ENCODE results near the gene LGALS9B.
"Not testable (repeated sequence)": the region's sequence is repeated elsewhere in the genome, so short reads cannot be mapped to it uniquely, and the experiment has no call there.

LGALS9B gene

DNA sequence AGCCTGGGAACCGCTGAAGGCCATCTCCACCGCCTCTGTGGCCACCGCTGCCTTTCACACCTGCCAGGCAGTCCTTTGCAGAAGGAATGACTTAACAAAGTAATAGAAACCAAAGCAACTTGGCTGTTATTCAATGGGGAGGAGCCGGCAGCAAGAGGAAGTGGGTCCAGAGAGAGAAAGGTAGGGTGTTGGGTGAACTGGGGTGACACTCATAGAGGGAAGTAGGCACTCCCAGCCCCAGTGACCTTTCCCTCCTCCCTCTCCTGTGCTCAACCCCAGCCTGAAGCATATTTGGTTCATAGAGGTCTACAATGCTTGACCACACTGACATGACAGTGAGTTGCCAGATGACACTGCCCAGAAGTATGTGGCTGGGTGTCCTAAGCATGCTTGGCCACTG, at the start of gene LGALS9B:
Gene LGALS9B (minus strand): TSS at position 93 of the 400 bp plus-strand sequence. CDS start 69 bp downstream, at position 24.
- H3K4me3 ChIP-seq; DNase-seq (ENCODE audit: low spot score); H3K27ac ChIP-seq: not testable (repeated sequence)

DNA sequence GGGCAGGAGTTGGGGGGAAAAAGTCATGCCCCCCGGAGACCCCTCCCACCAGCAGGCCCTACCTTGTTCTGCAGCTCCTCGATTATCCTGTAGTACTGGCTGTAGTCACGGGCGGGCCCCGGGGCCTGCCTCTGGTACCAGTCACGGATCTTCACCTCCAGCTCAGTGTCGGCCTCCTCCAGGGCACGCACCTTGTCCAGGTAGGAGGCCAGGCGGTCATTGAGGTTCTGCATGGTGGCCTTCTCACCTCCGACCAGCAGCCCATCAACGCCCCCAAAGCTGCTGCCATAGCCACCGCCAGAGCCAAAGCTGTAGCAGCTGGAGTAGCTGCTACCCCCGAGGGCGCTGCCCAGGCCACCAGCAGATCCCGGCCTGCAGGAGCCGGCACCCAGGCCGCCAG, 49.6 kb upstream of the LGALS9B start:
- H3K27ac ChIP-seq; H3K4me3 ChIP-seq; DNase-seq (ENCODE audit: low spot score): not testable (repeated sequence)

DNA sequence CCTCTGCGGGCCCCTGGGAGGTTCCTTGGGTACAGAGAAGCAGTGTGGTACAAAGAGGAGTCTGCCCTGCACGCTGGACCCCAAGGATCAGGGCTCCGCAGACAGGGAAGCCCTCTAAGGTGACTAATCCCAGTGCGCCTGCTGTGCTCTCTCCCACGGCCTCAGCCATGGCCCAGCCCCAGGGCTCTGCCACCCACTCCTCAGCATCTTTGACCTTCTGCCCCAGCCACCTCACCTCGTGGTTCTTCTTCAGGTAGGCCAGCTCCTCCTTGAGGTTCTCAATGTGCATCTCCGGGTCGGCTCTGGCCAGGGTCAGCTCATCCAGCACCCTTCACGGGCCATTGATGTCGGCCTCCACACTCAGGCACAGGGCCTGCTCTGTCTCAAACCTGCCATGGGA, 47.8 kb upstream of the LGALS9B start:
- DNase-seq (ENCODE audit: low spot score); H3K4me3 ChIP-seq; H3K27ac ChIP-seq: not testable (repeated sequence)

DNA sequence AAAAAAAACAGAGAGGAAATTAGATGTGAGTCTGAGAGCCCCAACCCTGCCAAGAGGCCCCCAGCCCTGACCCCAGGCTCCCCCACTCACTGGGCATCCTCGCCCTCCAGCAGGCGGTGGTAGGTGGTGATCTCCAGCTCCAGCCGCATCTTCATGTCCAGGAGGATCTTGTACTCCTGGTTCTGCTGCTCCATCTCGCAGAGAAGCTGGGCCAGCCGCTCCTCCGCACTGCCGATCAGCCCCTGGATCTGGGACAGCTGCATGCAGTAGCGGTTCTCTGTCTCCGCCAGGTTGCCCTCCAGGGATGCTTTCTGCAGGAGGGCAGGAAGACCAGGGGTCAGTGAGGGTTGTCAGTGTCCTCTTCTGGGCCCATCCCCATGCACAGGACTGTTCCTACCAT, 46.2 kb upstream of the LGALS9B start:
- DNase-seq (ENCODE audit: low spot score) = not testable (repeated sequence)

DNA sequence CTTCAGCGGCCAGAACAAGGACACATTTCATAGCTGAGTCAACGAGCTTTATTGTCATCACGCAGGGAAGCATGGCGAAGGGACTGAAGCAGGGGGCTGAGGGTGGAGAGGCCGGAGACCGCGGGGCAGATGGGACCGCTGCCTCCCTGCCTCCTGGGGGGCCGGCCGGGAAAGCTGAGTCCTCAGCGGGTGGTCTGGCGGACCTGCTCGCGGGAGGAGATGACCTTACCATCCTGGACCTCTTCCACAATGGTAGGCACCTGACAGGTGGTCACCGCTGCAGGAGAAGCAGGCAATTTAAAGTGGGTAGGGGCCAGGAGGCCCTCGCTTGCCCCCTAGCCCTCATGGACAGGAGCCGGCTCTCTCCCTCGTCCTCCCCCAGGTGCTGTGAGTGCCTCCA, 45.0 kb upstream of the LGALS9B start:
- H3K27ac ChIP-seq; H3K4me3 ChIP-seq; DNase-seq (ENCODE audit: low spot score): not testable (repeated sequence)

More for the DNA sequence above, 46.2 kb upstream of the LGALS9B start:
- H3K4me3 ChIP-seq, H3K27ac ChIP-seq: not testable (repeated sequence)

- DNase-seq (ENCODE audit: low spot score); H3K4me3 ChIP-seq: not testable (repeated sequence)
Observed at GRCh38 chr17:20511778-20512177, 44.4 kb upstream of the LGALS9B start.

DNA sequence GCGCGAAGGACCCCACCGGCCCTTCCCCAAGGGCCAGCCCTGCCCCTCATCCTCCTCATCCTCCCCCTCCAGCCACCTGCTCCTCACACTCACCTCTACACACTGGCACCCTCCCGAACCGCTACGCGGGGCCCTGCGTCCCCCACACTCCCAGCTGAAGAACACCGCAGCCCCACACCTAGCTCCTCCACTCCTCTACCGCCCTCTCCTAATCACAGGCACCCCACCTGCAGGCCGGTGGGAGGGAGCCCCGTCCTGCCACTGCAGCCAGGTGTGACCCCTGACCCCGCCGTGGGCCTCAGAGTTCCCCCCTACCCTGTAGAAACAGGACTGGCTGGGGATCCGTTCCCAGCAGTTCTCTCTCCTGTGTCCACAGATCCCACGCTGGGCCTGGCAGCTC, 38.0 kb upstream of the LGALS9B start:
- not testable (repeated sequence) for H3K4me3 ChIP-seq; DNase-seq (ENCODE audit: low spot score); H3K27ac ChIP-seq

More at GRCh38 chr17:20511778-20512177, 44.4 kb upstream of the LGALS9B start:
- not testable (repeated sequence) for H3K27ac ChIP-seq

DNA sequence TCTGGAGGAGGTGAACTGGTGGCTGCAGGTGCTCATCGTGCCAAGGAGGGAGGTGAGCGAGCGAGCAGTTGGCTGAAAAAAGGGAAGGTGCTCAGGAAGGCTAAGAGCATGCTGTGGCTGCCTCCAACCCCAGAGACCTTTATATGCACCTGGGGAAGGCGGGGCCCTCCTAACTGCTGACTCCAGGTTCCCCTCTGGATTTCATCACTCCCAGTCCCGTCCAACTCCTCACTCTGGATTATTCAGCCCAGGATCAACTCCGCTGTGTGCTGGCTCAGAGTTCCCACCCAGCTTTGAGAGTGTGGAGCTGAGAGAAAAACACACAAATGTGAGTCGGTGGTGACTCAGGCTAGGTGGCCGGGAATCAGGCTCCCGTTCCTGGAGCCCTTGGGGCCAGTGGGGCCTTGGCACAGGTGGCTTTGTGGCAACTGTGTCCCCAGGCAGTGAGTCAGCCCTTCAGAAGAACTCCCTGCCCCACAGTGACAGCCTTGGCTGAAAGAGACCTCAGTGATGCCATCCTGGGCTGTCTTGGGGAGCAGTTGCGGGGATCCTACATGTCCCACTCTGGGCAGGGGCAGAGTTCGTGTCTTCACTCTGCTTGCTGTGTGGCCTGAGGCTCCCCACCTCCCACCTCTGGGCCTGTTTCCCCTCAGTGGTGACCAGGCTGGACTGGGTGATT, 37.2 kb upstream of the LGALS9B start:
- DNase-seq (ENCODE audit: low spot score); H3K27ac ChIP-seq; H3K4me3 ChIP-seq: not testable (repeated sequence)

- H3K27ac ChIP-seq; H3K4me3 ChIP-seq; DNase-seq (ENCODE audit: low spot score): not testable (repeated sequence)
Observed at GRCh38 chr17:20501896-20502295, 34.6 kb upstream of the LGALS9B start.

DNA sequence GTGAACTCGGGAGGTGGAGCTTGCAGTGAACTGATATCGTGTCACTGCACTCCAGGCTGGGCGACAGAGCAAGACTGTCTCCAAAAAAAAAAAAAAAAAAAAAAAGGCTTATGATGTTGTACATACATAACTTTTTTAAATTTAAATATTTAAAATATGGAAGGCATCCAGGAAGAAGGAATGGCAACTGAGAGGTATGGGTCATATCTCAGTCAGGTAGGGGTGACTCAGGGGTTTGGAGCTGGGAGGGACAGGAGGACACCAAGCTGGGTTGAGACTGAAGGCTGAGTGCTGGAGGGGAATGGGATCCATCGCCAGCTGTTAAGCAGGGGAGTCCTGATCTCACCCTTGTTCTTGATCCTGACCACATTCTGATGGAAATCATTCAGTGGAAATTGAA, 33.0 kb upstream of the LGALS9B start:
- DNase-seq (ENCODE audit: low spot score); H3K4me3 ChIP-seq; H3K27ac ChIP-seq: not testable (repeated sequence)

DNA sequence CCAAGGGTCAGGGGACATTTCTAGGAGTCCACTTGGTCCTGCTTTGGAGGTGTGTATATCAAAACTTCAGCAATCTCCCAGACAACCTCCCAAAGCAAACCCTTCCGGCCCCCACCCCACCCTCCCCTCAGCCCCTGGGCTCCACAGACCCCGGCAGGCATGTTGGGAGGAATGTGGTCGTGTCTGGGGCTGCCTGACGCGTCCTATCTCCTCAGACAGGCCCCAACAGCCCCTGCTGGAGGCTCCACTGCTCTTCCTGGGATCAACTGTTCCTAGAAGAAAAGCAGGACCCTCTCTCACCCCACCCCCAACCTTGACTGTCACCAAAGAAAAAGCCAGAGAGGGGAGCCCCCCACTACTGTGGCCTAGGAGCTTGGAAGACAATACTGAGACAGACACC, 28.1 kb upstream of the LGALS9B start:
- H3K27ac ChIP-seq; DNase-seq (ENCODE audit: low spot score); H3K4me3 ChIP-seq: not testable (repeated sequence)

- not testable (repeated sequence) for H3K27ac ChIP-seq; DNase-seq (ENCODE audit: low spot score); H3K4me3 ChIP-seq
Observed at GRCh38 chr17:20494735-20495134, 27.4 kb upstream of the LGALS9B start.

DNA sequence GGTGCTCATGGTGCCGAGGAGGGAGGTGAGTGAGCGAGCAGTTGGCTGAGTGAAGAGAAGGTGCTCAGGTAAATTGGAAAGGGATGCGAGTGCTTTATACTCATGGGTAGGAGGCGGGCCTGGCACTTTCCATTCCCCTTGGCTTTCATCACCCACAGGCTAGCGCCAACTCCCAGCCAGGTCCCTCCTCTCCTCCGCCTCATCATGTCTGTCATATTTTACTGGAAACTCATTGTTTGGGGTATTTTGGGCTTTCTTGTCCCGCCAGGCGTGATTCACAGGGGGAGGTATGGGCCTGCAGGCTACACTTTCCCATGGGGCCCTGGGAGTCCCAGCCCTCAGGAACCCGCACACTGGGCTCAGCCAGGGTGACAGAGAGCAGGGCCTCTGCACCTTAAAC, 26.8 kb upstream of the LGALS9B start:
- not testable (repeated sequence) for H3K4me3 ChIP-seq; DNase-seq (ENCODE audit: low spot score); H3K27ac ChIP-seq

DNA sequence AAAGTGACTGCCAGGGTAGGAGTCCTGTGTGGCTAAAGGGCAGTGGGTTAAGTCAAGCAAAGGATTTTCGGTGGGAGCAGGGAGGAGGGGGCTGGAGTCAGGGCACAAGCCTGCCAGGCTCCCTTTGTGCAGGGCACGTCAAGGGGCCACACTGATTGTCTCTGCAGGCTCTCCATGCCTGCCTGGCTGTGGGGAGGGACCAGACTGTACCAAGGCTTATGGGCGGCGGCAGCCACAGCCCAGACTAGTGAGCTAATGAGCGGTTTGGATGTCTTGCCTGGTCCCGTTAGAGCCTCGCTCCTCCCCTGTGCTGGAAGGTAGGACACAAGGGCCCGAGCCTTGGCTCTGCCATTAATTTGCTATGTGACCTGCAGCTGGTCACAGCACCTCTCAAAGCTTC, 25.6 kb upstream of the LGALS9B start:
- not testable (repeated sequence) for H3K4me3 ChIP-seq; DNase-seq (ENCODE audit: low spot score); H3K27ac ChIP-seq

- H3K4me3 ChIP-seq; DNase-seq (ENCODE audit: low spot score); H3K27ac ChIP-seq: not testable (repeated sequence)
Observed at GRCh38 chr17:20492099-20492498, 24.8 kb upstream of the LGALS9B start.

GRCh38 chr17:20484930-20485329, 17.6 kb upstream of the LGALS9B start:
- DNase-seq (ENCODE audit: low spot score); H3K27ac ChIP-seq; H3K4me3 ChIP-seq: not testable (repeated sequence)

GRCh38 chr17:20479889-20480591, 12.7 kb upstream of the LGALS9B start:
- not testable (repeated sequence) for DNase-seq (ENCODE audit: low spot score); H3K27ac ChIP-seq; H3K4me3 ChIP-seq

GRCh38 chr17:20477398-20478071, 10.2 kb upstream of the LGALS9B start:
- not testable (repeated sequence) for DNase-seq (ENCODE audit: low spot score); H3K4me3 ChIP-seq; H3K27ac ChIP-seq

GRCh38 chr17:20475137-20475831, 7.9 kb upstream of the LGALS9B start:
- not testable (repeated sequence) for DNase-seq (ENCODE audit: low spot score); H3K4me3 ChIP-seq; H3K27ac ChIP-seq
